ENCODE measurements around the gene DCXR.

The DCXR gene

GRCh38 chr17:82050761-82051641 lies 13.5 kb upstream of the DCXR start:
- no peaks in the 10 kb centered on the region for H3K27me3 ChIP-seq (ENCODE audit: control insufficient read depth, insufficient read depth, low read length)
- no peak overlapping the region for H3K27ac ChIP-seq (ENCODE audit: low read length)
- H3K9ac ChIP-seq (ENCODE audit: low read length) = no peak overlapping the region
- no peaks in the 10 kb centered on the region for H3K4me1 ChIP-seq (ENCODE audit: control insufficient read depth, low read depth, low read length)
- peaks cover 25% of the 10 kb centered on the region for H3K36me3 ChIP-seq (ENCODE audit: control insufficient read depth, low read depth, low read length)
- peak overlapping the region; percentile 52 for H3K4me3 ChIP-seq (ENCODE audit: low read length)
- H3K9me3 ChIP-seq (ENCODE audit: control insufficient read depth, low read depth, low read length) = no peaks in the 10 kb centered on the region

GRCh38 chr17:82050152-82050760 lies 12.8 kb upstream of the DCXR start:
- no peaks in the 10 kb centered on the region for H3K27me3 ChIP-seq (ENCODE audit: control insufficient read depth, insufficient read depth, low read length)
- no peak overlapping the region for H3K27ac ChIP-seq (ENCODE audit: low read length)
- no peaks in the 10 kb centered on the region for H3K4me1 ChIP-seq (ENCODE audit: control insufficient read depth, low read depth, low read length)
- H3K9me3 ChIP-seq (ENCODE audit: control insufficient read depth, low read depth, low read length) = no peaks in the 10 kb centered on the region
- peaks cover 20% of the 10 kb centered on the region for H3K36me3 ChIP-seq (ENCODE audit: control insufficient read depth, low read depth, low read length)
- H3K4me3 ChIP-seq (ENCODE audit: low read length) = peak overlapping the region; percentile 52
- H3K9ac ChIP-seq (ENCODE audit: low read length) = no peak overlapping the region

- peaks cover 13% of the 10 kb centered on the region for H3K36me3 ChIP-seq (ENCODE audit: control insufficient read depth, low read depth, low read length)
- no peaks in the 10 kb centered on the region for H3K4me1 ChIP-seq (ENCODE audit: control insufficient read depth, low read depth, low read length)
- no peak overlapping the region for H3K4me3 ChIP-seq (ENCODE audit: low read length)
- H3K27ac ChIP-seq (ENCODE audit: low read length) = no peak overlapping the region
- no peak overlapping the region for H3K9ac ChIP-seq (ENCODE audit: low read length)
- H3K27me3 ChIP-seq (ENCODE audit: control insufficient read depth, insufficient read depth, low read length) = no peaks in the 10 kb centered on the region
- no peaks in the 10 kb centered on the region for H3K9me3 ChIP-seq (ENCODE audit: control insufficient read depth, low read depth, low read length)
Observed at GRCh38 chr17:82049521-82049971, 12.0 kb upstream of the DCXR start.

GRCh38 chr17:82049106-82049505 lies 11.6 kb upstream of the DCXR start:
- no peaks in the 10 kb centered on the region for H3K4me1 ChIP-seq (ENCODE audit: control insufficient read depth, low read depth, low read length)
- no peaks in the 10 kb centered on the region for H3K9me3 ChIP-seq (ENCODE audit: control insufficient read depth, low read depth, low read length)
- H3K27me3 ChIP-seq (ENCODE audit: control insufficient read depth, insufficient read depth, low read length) = no peaks in the 10 kb centered on the region
- no peak overlapping the region for H3K9ac ChIP-seq (ENCODE audit: low read length)
- no peak overlapping the region for H3K4me3 ChIP-seq (ENCODE audit: low read length)
- no peak overlapping the region for H3K27ac ChIP-seq (ENCODE audit: low read length)
- peaks cover 12% of the 10 kb centered on the region for H3K36me3 ChIP-seq (ENCODE audit: control insufficient read depth, low read depth, low read length)

GRCh38 chr17:82048571-82048971 lies 11.1 kb upstream of the DCXR start:
- H3K27ac ChIP-seq (ENCODE audit: low read length) = no peak overlapping the region
- peaks cover 4% of the 10 kb centered on the region for H3K4me1 ChIP-seq (ENCODE audit: control insufficient read depth, low read depth, low read length)
- H3K4me3 ChIP-seq (ENCODE audit: low read length) = no peak overlapping the region
- H3K27me3 ChIP-seq (ENCODE audit: control insufficient read depth, insufficient read depth, low read length) = no peaks in the 10 kb centered on the region
- no peak overlapping the region for H3K9ac ChIP-seq (ENCODE audit: low read length)
- no peaks in the 10 kb centered on the region for H3K9me3 ChIP-seq (ENCODE audit: control insufficient read depth, low read depth, low read length)
- peaks cover 8% of the 10 kb centered on the region for H3K36me3 ChIP-seq (ENCODE audit: control insufficient read depth, low read depth, low read length)

- Histone ChIP-seq H3K27ac (ENCODE audit: low read length) (no peak overlapping the region), H3K36me3 (ENCODE audit: control insufficient read depth, low read depth, low read length) (peaks cover 5% of the 10 kb centered on the region), H3K9me3 (ENCODE audit: control insufficient read depth, low read depth, low read length) (no peaks in the 10 kb centered on the region), H3K4me1 (ENCODE audit: control insufficient read depth, low read depth, low read length) (peaks cover 7% of the 10 kb centered on the region), H3K9ac (ENCODE audit: low read length) (no peak overlapping the region), H3K27me3 (ENCODE audit: control insufficient read depth, insufficient read depth, low read length) (no peaks in the 10 kb centered on the region), H3K4me3 (ENCODE audit: low read length) (no peak overlapping the region)
Observed at GRCh38 chr17:82047914-82048570, 10.5 kb upstream of the DCXR start.

GRCh38 chr17:82047379-82047778 lies 9.9 kb upstream of the DCXR start:
- H3K4me3 ChIP-seq (ENCODE audit: low read length) = no peak overlapping the region
- H3K9me3 ChIP-seq (ENCODE audit: control insufficient read depth, low read depth, low read length) = no peaks in the 10 kb centered on the region
- H3K27ac ChIP-seq (ENCODE audit: low read length) = no peak overlapping the region
- no peaks in the 10 kb centered on the region for H3K27me3 ChIP-seq (ENCODE audit: control insufficient read depth, insufficient read depth, low read length)
- no peak overlapping the region for H3K9ac ChIP-seq (ENCODE audit: low read length)
- H3K36me3 ChIP-seq (ENCODE audit: control insufficient read depth, low read depth, low read length) = peaks cover 5% of the 10 kb centered on the region
- peaks cover 7% of the 10 kb centered on the region for H3K4me1 ChIP-seq (ENCODE audit: control insufficient read depth, low read depth, low read length)

GRCh38 chr17:82046903-82047302 lies 9.4 kb upstream of the DCXR start:
- Histone ChIP-seq H3K9ac (ENCODE audit: low read length) (no peak overlapping the region), H3K27me3 (ENCODE audit: control insufficient read depth, insufficient read depth, low read length) (no peaks in the 10 kb centered on the region), H3K36me3 (ENCODE audit: control insufficient read depth, low read depth, low read length) (peaks cover 5% of the 10 kb centered on the region), H3K4me1 (ENCODE audit: control insufficient read depth, low read depth, low read length) (peaks cover 7% of the 10 kb centered on the region), H3K4me3 (ENCODE audit: low read length) (no peak overlapping the region), H3K27ac (ENCODE audit: low read length) (no peak overlapping the region), H3K9me3 (ENCODE audit: control insufficient read depth, low read depth, low read length) (no peaks in the 10 kb centered on the region)

GRCh38 chr17:82045936-82046484 lies 8.5 kb upstream of the DCXR start:
- Histone ChIP-seq H3K27ac (ENCODE audit: low read length) (no peak overlapping the region), H3K9me3 (ENCODE audit: control insufficient read depth, low read depth, low read length) (no peaks in the 10 kb centered on the region), H3K36me3 (ENCODE audit: control insufficient read depth, low read depth, low read length) (peaks cover 5% of the 10 kb centered on the region), H3K9ac (ENCODE audit: low read length) (no peak overlapping the region), H3K4me3 (ENCODE audit: low read length) (no peak overlapping the region), H3K4me1 (ENCODE audit: control insufficient read depth, low read depth, low read length) (peaks cover 7% of the 10 kb centered on the region), H3K27me3 (ENCODE audit: control insufficient read depth, insufficient read depth, low read length) (no peaks in the 10 kb centered on the region)

GRCh38 chr17:82043507-82043906 lies 6.0 kb upstream of the DCXR start:
- H3K27me3 ChIP-seq (ENCODE audit: control insufficient read depth, insufficient read depth, low read length) = no peaks in the 10 kb centered on the region
- H3K4me1 ChIP-seq (ENCODE audit: control insufficient read depth, low read depth, low read length) = peaks cover 7% of the 10 kb centered on the region
- no peak overlapping the region for H3K27ac ChIP-seq (ENCODE audit: low read length)
- peaks cover 5% of the 10 kb centered on the region for H3K36me3 ChIP-seq (ENCODE audit: control insufficient read depth, low read depth, low read length)
- no peak overlapping the region for H3K9ac ChIP-seq (ENCODE audit: low read length)
- no peaks in the 10 kb centered on the region for H3K9me3 ChIP-seq (ENCODE audit: control insufficient read depth, low read depth, low read length)
- H3K4me3 ChIP-seq (ENCODE audit: low read length) = no peak overlapping the region

- peaks cover 5% of the 10 kb centered on the region for H3K36me3 ChIP-seq (ENCODE audit: control insufficient read depth, low read depth, low read length)
- H3K27me3 ChIP-seq (ENCODE audit: control insufficient read depth, insufficient read depth, low read length) = no peaks in the 10 kb centered on the region
- H3K4me1 ChIP-seq (ENCODE audit: control insufficient read depth, low read depth, low read length) = peaks cover 11% of the 10 kb centered on the region
- H3K9ac ChIP-seq (ENCODE audit: low read length) = no peak overlapping the region
- no peak overlapping the region for H3K27ac ChIP-seq (ENCODE audit: low read length)
- H3K9me3 ChIP-seq (ENCODE audit: control insufficient read depth, low read depth, low read length) = no peaks in the 10 kb centered on the region
- H3K4me3 ChIP-seq (ENCODE audit: low read length) = no peak overlapping the region
Observed at GRCh38 chr17:82042649-82043048, 5.2 kb upstream of the DCXR start.

Data from iPS-18a (cell line).